ENCODE measurements around the gene TLK2. TPM values are rescaled to one million over a fixed set of nuclear protein-coding genes. Genes with fewer than 3 reads are reported as not detected.
A peak's percentile ranks its signal among the peaks of the same experiment; 100 is the strongest.

Gene TLK2
- total RNA-seq, 4 donors from 2014 or later: 25.4 to 47.8 (median 26.5) TPM

- Histone ChIP-seq H3K36me3 (peaks cover 50% of the 10 kb centered on the region), H3K27me3 (no peaks in the 10 kb centered on the region), H3K27ac (no peak overlapping the region), H3K9me3 (no peaks in the 10 kb centered on the region), H3K4me3 (no peak overlapping the region), H3K4me1 (peaks cover 9% of the 10 kb centered on the region)
- TF ChIP-seq EP300 (IDR thresholded peaks at IDR 0.05): no peak
- TF ChIP-seq POLR2A (IDR thresholded peaks at IDR 0.05): no peak
- TF ChIP-seq CTCF (IDR thresholded peaks at IDR 0.05): no peak
- TF ChIP-seq POLR2AphosphoS5 (IDR thresholded peaks at IDR 0.05): no peak
- DNase-seq (ENCODE audit: low spot score in 2 of 2): no peak
- WGBS: 97% methylated on average over 2 of the region's 2 CpGs
Observed at GRCh38 chr17:62596662-62597061, 118.0 kb downstream of the TLK2 start.

- peaks cover 51% of the 10 kb centered on the region for H3K36me3 ChIP-seq
- H3K27me3 ChIP-seq: no peaks in the 10 kb centered on the region
- TF ChIP-seq POLR2A (IDR thresholded peaks at IDR 0.05): no peak
- TF ChIP-seq CTCF (IDR thresholded peaks at IDR 0.05): no peak
- TF ChIP-seq POLR2AphosphoS5 (IDR thresholded peaks at IDR 0.05): no peak
- no peak for TF ChIP-seq EP300 (IDR thresholded peaks at IDR 0.05)
- no peak overlapping the region for H3K4me3 ChIP-seq
- WGBS: 92% methylated on average over 2 of the region's 2 CpGs
- no peak overlapping the region for H3K27ac ChIP-seq
- no peaks in the 10 kb centered on the region for H3K9me3 ChIP-seq
- DNase-seq (ENCODE audit: low spot score in 2 of 2): no peak
- H3K4me1 ChIP-seq: peaks cover 11% of the 10 kb centered on the region
Observed at GRCh38 chr17:62597150-62597549, 118.5 kb downstream of the TLK2 start.

GRCh38 chr17:62597920-62598319 is 119.3 kb downstream of the TLK2 start:
- WGBS: 36% methylated on average over 2 of the region's 2 CpGs
- Histone ChIP-seq H3K9me3 (no peaks in the 10 kb centered on the region), H3K27me3 (no peaks in the 10 kb centered on the region), H3K27ac (no peak overlapping the region), H3K4me1 (peaks cover 11% of the 10 kb centered on the region), H3K36me3 (peaks cover 51% of the 10 kb centered on the region), H3K4me3 (no peak overlapping the region)
- peak in 1 of 2 donors; percentile 78 for DNase-seq (ENCODE audit: low spot score in 2 of 2)
- TF ChIP-seq CTCF (IDR thresholded peaks at IDR 0.05) (no peak), POLR2A (IDR thresholded peaks at IDR 0.05) (no peak)

GRCh38 chr17:62599964-62600657 is 121.5 kb downstream of the TLK2 start:
- DNase-seq (ENCODE audit: low spot score in 2 of 2): no peak
- TF ChIP-seq POLR2AphosphoS5 (IDR thresholded peaks at IDR 0.05) (no peak), CTCF (IDR thresholded peaks at IDR 0.05) (no peak), EP300 (IDR thresholded peaks at IDR 0.05) (no peak), POLR2A (IDR thresholded peaks at IDR 0.05) (no peak)
- no peaks in the 10 kb centered on the region for H3K9me3 ChIP-seq
- H3K4me1 ChIP-seq: peaks cover 11% of the 10 kb centered on the region
- H3K36me3 ChIP-seq: peaks cover 53% of the 10 kb centered on the region
- WGBS: 83% methylated on average over 6 of the region's 6 CpGs
- H3K4me3 ChIP-seq: no peak overlapping the region
- no peak overlapping the region for H3K27ac ChIP-seq
- no peaks in the 10 kb centered on the region for H3K27me3 ChIP-seq

- WGBS: 44% methylated on average over 1 of the region's 1 CpG
- no peak for DNase-seq (ENCODE audit: low spot score in 2 of 2)
- H3K27me3 ChIP-seq: no peaks in the 10 kb centered on the region
- peaks cover 56% of the 10 kb centered on the region for H3K36me3 ChIP-seq
- no peak for TF ChIP-seq EP300 (IDR thresholded peaks at IDR 0.05)
- no peak for TF ChIP-seq CTCF (IDR thresholded peaks at IDR 0.05)
- no peak for TF ChIP-seq POLR2AphosphoS5 (IDR thresholded peaks at IDR 0.05)
- TF ChIP-seq POLR2A (IDR thresholded peaks at IDR 0.05): no peak
- no peak overlapping the region for H3K27ac ChIP-seq
- peaks cover 11% of the 10 kb centered on the region for H3K4me1 ChIP-seq
- no peak overlapping the region for H3K4me3 ChIP-seq
- H3K9me3 ChIP-seq: no peaks in the 10 kb centered on the region
Observed at GRCh38 chr17:62600805-62601204, 122.2 kb downstream of the TLK2 start.

All from suprapubic skin (tissue), 4 donors.